Neural cell (in vitro differentiated cells): ENCODE data around the gene SIRPG. TPM values are rescaled to one million over a fixed set of nuclear protein-coding genes. Genes with fewer than 3 reads are reported as not detected.

Experiments used
- H2AFZ ChIP-seq: fragments of 200-600, 300-800 bp; sonication (generic), shearing (Covaris generic); 2 replicates; pipeline ENCODE4 v1.6.0; 2014; ENCODE audit warnings: low read depth, mild to moderate bottlenecking, antibody characterized with exemption, low read length, moderate library complexity
- H3F3A ChIP-seq: fragments of 200-600 bp; shearing (Covaris generic); 2 replicates; pipeline ENCODE4 v1.6.1; 2016; ENCODE audit warnings: mild to moderate bottlenecking, moderate library complexity, mixed read lengths, antibody characterized with exemption, low read length; ENCODE audit not compliant: insufficient read depth, poor library complexity, severe bottlenecking
- H3K27ac ChIP-seq: fragments of 200-600, 300-800 bp; sonication (generic), shearing (Covaris generic); 2 replicates; pipeline ENCODE4 v1.5.1; 2014; ENCODE audit warnings: mild to moderate bottlenecking, low read length, moderate library complexity
- H3K27me3 ChIP-seq: fragments of 300-800, 200-600 bp; sonication (generic), shearing (Covaris generic); 2 replicates; pipeline ENCODE4 v1.6.0; 2014; ENCODE audit warnings: mild to moderate bottlenecking, low read depth, low read length, moderate library complexity; ENCODE audit not compliant: insufficient read depth
- H3K36me3 ChIP-seq: fragments of 300-800, 200-600 bp; sonication (generic), shearing (Covaris generic); 2 replicates; pipeline ENCODE4 v1.5.1; 2014; ENCODE audit warnings: mild to moderate bottlenecking, antibody characterized with exemption, low read length, moderate library complexity; ENCODE audit not compliant: insufficient read depth
- H3K4me2 ChIP-seq: fragments of 300-800, 200-600 bp; sonication (generic), shearing (Covaris generic); 2 replicates; pipeline ENCODE4 v1.6.0; 2014; ENCODE audit warnings: mild to moderate bottlenecking, low read length
- H3K4me3 ChIP-seq: fragments of 300-800, 200-600 bp; sonication (generic), shearing (Covaris generic); 2 replicates; pipeline ENCODE4 v1.5.1; 2014; ENCODE audit warnings: mild to moderate bottlenecking, low read length, moderate library complexity
- H3K79me2 ChIP-seq: fragments of 200-600 bp; shearing (Covaris generic); replicated peaks from 2 replicates; pipeline ENCODE4 v1.6.0; 2014; ENCODE audit warnings: mild to moderate bottlenecking, low read length, moderate library complexity; ENCODE audit not compliant: insufficient read depth
- H3K9ac ChIP-seq: fragments of 300-800, 200-600 bp; sonication (generic), shearing (Covaris generic); 2 replicates; pipeline ENCODE4 v1.6.1; 2016; ENCODE audit warnings: mild to moderate bottlenecking, low read length, mixed read lengths
- H3K9me2 ChIP-seq: fragments of 200-600 bp; shearing (Covaris generic); 2 replicates; pipeline ENCODE4 v1.6.1; 2016; ENCODE audit warnings: mild to moderate bottlenecking, low read length, mixed read lengths; ENCODE audit not compliant: insufficient read depth
- H3K9me3 ChIP-seq: fragments of 200-600, 300-800 bp; sonication (generic), shearing (Covaris generic); 2 replicates; pipeline ENCODE4 v1.6.1; 2016; ENCODE audit warnings: mild to moderate bottlenecking, mixed run types, low read length, moderate library complexity, mixed read lengths
- H4K20me1 ChIP-seq: fragments of 200-600 bp; shearing (Covaris generic); 2 replicates; pipeline ENCODE4 v1.6.1; 2016; ENCODE audit warnings: mild to moderate bottlenecking, mixed run types; ENCODE audit not compliant: insufficient read depth
- EP300 ChIP-seq: fragments of 450-650 bp; conservative IDR thresholded peaks from 2 replicates; pipeline ENCODE4 v1.6.1; 2014; ENCODE audit warnings: antibody characterized with exemption, mild to moderate bottlenecking, moderate library complexity; ENCODE audit not compliant: poor library complexity, severe bottlenecking
- EZH2 ChIP-seq: fragments of 200-600, 300-800 bp; shearing (Covaris generic), sonication (generic); IDR thresholded peaks from 2 replicates; pipeline ENCODE4 v1.6.1; 2014; ENCODE audit warnings: antibody characterized with exemption, low read length, borderline replicate concordance, mild to moderate bottlenecking; ENCODE audit not compliant: insufficient read depth, poor library complexity, severe bottlenecking
- MXI1 ChIP-seq: fragments of 450-650 bp; conservative IDR thresholded peaks from 2 replicates; pipeline ENCODE4 v1.6.1; 2014; ENCODE audit warnings: antibody characterized with exemption, mild to moderate bottlenecking; ENCODE audit not compliant: poor library complexity, severe bottlenecking
- POLR2AphosphoS5 ChIP-seq: IDR thresholded peaks from 2 replicates; pipeline ENCODE4 v1.6.1; 2012
- RAD21 ChIP-seq: fragments of 450-650 bp; conservative IDR thresholded peaks from 2 replicates; pipeline ENCODE4 v1.6.1; 2014; ENCODE audit warnings: antibody characterized with exemption, mild to moderate bottlenecking, moderate library complexity
- SMC3 ChIP-seq: fragments of 450-650 bp; conservative IDR thresholded peaks from 2 replicates; pipeline ENCODE4 v1.6.1; 2014; ENCODE audit warnings: antibody characterized with exemption, mild to moderate bottlenecking, moderate library complexity; ENCODE audit not compliant: poor library complexity
- TAF1 ChIP-seq: IDR thresholded peaks from 2 replicates; pipeline ENCODE4 v1.6.1; 2012; ENCODE audit warnings: low read depth
- polyA plus RNA-seq: library from polyadenylated mRNA; depleted of rRNA; stranded (reverse); fragments of >200 nt; gene quantifications from 2 replicates; pipeline ENCODE4 v1.2.3, GENCODE V29; 2014
- TF ChIP-seq, protein P1 (sequence below): fragments of 450-650 bp; IDR thresholded peaks from 2 replicates; pipeline ENCODE4 v1.5.1; 2014; ENCODE audit warnings: antibody characterized with exemption, mild to moderate bottlenecking, moderate library complexity; ENCODE audit not compliant: poor library complexity, severe bottlenecking
- TF ChIP-seq, protein P2 (sequence below): IDR thresholded peaks from 2 replicates; pipeline ENCODE4 v1.6.1; 2012; ENCODE audit warnings: borderline replicate concordance

SIRPG gene
- polyA plus RNA-seq, 1 donor from 2014 or later = not detected

DNA sequence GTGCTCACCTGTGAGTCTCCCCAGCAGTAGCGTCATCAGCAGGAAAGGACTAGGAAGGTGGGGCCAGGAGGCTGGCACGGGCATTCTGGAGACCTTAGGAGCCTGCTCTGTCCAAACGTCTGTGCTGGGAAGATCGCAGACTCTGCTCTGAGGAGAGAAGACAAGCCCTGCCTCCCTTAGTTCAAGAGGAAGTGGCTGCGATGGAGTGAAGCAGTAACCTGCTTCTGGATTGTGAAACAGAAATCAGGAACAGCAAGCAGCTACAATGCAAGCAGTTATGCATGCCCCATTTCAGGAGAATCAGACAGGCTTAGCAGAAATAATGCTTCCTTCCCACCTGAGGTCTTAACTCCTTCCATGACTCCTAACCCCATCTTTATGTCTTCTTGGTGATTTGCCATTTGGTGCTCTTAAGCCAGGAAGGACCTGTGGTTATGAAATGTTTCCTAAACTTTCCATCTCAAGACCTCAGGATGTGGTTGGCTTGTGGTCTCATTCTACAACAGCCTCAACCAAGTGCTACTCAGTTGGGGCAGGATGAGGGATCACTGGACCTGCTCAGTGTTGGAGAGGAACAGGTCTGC is 37.6 kb downstream of the SIRPG start, which contains the start of gene SIRPB1:
Gene SIRPB1, minus strand, starts transcription at position 149 of the 584 bp plus-strand sequence. Its CDS starts 65 bp downstream, at position 84.
- no peaks in the 10 kb centered on the region for H3K79me2 ChIP-seq

DNA sequence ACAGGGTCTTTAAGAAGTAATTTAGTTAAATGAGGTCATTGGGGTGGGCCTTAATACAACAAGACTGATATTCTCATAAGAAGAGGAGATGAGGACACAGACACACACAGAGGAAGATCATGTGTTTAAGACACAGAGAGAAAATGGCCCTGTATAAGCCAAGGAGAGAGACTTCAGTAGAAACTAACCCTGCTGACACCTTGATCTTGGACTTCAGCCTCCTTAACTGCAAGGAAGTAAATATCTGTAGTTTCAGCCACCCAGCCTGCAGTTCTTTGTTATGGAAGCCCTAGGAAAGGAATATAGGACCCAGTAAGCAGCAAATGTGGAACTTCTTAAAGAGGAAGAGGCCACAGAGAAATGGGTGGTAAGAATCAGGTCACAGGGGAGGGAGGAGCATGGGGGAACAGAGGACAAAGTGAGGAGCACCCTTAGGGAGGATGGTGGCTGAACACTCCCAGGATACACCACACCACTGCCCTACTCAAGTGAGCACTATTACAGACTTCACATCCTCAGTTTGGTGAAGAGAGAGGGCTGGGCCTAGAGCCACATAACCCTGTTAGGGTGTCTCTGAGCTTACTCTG is 38.5 kb downstream of the SIRPG start:
- H3K27ac ChIP-seq = no peak overlapping the region
- H3F3A ChIP-seq = no peaks in the 10 kb centered on the region
- no peaks in the 10 kb centered on the region for H4K20me1 ChIP-seq
- H3K27me3 ChIP-seq = no peaks in the 10 kb centered on the region
- H3K9ac ChIP-seq = no peak overlapping the region
- no peaks in the 10 kb centered on the region for H3K36me3 ChIP-seq
- H3K9me3 ChIP-seq = no peaks in the 10 kb centered on the region
- no peak overlapping the region for H3K4me3 ChIP-seq
- H2AFZ ChIP-seq = no peak overlapping the region
- TF ChIP-seq EZH2 (no peak), MXI1 (no peak), RAD21 (no peak), SMC3 (no peak), TAF1 (no peak), EP300 (no peak), POLR2AphosphoS5 (no peak)
- TF ChIP-seq, protein P1, sequence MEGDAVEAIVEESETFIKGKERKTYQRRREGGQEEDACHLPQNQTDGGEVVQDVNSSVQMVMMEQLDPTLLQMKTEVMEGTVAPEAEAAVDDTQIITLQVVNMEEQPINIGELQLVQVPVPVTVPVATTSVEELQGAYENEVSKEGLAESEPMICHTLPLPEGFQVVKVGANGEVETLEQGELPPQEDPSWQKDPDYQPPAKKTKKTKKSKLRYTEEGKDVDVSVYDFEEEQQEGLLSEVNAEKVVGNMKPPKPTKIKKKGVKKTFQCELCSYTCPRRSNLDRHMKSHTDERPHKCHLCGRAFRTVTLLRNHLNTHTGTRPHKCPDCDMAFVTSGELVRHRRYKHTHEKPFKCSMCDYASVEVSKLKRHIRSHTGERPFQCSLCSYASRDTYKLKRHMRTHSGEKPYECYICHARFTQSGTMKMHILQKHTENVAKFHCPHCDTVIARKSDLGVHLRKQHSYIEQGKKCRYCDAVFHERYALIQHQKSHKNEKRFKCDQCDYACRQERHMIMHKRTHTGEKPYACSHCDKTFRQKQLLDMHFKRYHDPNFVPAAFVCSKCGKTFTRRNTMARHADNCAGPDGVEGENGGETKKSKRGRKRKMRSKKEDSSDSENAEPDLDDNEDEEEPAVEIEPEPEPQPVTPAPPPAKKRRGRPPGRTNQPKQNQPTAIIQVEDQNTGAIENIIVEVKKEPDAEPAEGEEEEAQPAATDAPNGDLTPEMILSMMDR = no peak
- TF ChIP-seq, protein P2, sequence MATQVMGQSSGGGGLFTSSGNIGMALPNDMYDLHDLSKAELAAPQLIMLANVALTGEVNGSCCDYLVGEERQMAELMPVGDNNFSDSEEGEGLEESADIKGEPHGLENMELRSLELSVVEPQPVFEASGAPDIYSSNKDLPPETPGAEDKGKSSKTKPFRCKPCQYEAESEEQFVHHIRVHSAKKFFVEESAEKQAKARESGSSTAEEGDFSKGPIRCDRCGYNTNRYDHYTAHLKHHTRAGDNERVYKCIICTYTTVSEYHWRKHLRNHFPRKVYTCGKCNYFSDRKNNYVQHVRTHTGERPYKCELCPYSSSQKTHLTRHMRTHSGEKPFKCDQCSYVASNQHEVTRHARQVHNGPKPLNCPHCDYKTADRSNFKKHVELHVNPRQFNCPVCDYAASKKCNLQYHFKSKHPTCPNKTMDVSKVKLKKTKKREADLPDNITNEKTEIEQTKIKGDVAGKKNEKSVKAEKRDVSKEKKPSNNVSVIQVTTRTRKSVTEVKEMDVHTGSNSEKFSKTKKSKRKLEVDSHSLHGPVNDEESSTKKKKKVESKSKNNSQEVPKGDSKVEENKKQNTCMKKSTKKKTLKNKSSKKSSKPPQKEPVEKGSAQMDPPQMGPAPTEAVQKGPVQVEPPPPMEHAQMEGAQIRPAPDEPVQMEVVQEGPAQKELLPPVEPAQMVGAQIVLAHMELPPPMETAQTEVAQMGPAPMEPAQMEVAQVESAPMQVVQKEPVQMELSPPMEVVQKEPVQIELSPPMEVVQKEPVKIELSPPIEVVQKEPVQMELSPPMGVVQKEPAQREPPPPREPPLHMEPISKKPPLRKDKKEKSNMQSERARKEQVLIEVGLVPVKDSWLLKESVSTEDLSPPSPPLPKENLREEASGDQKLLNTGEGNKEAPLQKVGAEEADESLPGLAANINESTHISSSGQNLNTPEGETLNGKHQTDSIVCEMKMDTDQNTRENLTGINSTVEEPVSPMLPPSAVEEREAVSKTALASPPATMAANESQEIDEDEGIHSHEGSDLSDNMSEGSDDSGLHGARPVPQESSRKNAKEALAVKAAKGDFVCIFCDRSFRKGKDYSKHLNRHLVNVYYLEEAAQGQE = no peak
- H3K9me2 ChIP-seq = no peaks in the 10 kb centered on the region
- no peaks in the 10 kb centered on the region for H3K79me2 ChIP-seq
- H3K4me2 ChIP-seq = no peak overlapping the region

More for the DNA sequence above, 37.6 kb downstream of the SIRPG start, which contains the start of gene SIRPB1:
- Histone ChIP-seq H2AFZ (no peak within 1 kb of the TSS), H4K20me1 (no peaks in the 10 kb centered on the region), H3F3A (no peaks in the 10 kb centered on the region), H3K27ac (no peak within 1 kb of the TSS), H3K36me3 (no peaks in the 10 kb centered on the region), H3K4me2 (no peak within 1 kb of the TSS), H3K9me3 (no peaks in the 10 kb centered on the region), H3K27me3 (no peaks in the 10 kb centered on the region), H3K9me2 (no peaks in the 10 kb centered on the region), H3K4me3 (no peak within 1 kb of the TSS), H3K9ac (no peak within 1 kb of the TSS)
- TF ChIP-seq EP300 (no peak), MXI1 (no peak)
